ENCODE results near the gene CHRM5. TPM values are rescaled to one million over a fixed set of nuclear protein-coding genes. Genes with fewer than 3 reads are reported as not detected.

CHRM5 gene
- polyA plus RNA-seq, 3 donors: 0.09 to 0.20 (median 0.10) TPM

DNA sequence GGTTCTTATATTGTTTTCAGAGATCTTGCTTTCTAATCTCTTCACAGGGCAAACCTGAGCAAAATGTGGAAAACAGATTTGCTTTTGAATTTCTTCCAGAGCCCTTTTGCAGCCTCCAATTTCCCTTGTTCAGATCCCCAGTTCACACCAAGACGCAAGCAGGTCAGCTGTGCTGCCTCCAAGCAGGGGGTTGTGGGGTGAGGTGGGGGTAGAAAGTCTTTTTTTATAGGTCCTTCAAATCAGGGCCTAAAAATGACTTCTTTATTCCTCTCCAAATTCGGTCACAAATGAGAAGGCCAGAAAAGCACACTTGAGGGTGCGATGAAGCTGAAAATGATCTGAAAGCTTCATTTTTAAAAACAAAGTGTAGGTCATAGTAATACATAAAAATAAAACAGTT lies 97.0 kb downstream of the CHRM5 start:
- no peak for DNase-seq (ENCODE audit: extremely low read depth in 1 of 11, low read depth in 9 of 11, low spot score in 4 of 11)

- no peak for DNase-seq (ENCODE audit: extremely low read depth in 1 of 11, low read depth in 9 of 11, low spot score in 4 of 11)
Measured at GRCh38 chr15:34065941-34066340, 97.6 kb downstream of the CHRM5 start.

DNA sequence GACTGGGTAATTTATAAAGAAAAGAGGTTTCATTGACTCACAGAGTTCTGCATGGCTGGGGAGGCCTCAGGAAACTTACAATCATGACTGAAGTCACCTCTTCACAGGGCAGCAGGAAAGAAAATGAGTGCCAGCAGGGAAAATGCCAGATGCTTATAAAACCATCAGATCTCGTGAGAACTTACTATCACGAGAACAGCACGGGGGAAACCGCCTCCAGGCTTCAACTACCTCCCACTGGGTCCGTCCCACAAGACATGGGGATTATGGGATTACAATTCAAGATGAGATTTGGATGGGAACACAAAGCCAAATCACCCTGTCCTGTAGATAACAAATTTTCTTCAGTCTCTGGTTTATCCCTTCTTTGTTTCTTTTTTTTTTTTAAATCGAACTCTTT lies 101.7 kb downstream of the CHRM5 start:
- DNase-seq (ENCODE audit: extremely low read depth in 1 of 11, low read depth in 9 of 11, low spot score in 4 of 11): no peak

DNA sequence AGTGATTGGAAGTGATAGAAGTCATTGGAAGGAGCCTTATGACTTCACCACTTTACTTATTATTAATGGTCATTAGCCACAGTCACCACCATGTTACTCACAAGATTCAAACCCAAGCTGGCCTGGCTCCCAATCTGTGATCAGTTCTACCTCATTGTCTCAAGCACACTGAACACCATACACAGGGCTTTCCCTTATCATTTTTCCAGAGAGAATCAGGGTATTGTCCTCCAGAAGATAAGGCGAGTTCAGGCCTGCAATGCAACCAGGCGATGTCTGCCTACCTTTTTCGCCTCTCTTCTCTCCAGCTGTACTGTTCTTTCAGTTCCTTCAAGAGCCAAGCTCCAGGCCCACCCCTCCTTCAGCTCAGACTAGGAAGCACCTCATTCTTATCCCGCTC lies 108.5 kb downstream of the CHRM5 start:
- no peak for DNase-seq (ENCODE audit: extremely low read depth in 1 of 11, low read depth in 9 of 11, low spot score in 4 of 11)

GRCh38 chr15:34078900-34079299 lies 110.6 kb downstream of the CHRM5 start:
- no peak for DNase-seq (ENCODE audit: extremely low read depth in 1 of 11, low read depth in 9 of 11, low spot score in 4 of 11)

DNA sequence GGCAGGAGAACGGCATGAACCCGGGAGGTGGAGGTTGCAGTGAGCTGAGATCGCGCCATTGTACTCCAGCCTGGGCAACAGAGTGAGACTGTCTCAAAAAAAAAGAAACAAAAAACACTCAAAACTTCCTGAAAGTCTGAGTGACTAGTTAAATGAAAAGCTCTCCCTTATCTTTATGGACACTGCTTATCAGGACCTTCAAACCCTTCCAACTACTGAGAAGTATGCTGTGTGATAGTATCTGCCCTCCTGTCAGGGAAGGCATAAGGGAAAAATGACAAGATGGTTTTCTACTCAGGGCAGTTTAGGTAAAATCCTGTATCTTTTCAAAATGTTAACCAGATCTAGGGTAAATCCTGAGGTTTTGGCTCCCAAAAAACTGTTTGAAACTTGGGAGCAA lies 111.6 kb downstream of the CHRM5 start:
- DNase-seq (ENCODE audit: extremely low read depth in 1 of 11, low read depth in 9 of 11, low spot score in 4 of 11): no peak

DNA sequence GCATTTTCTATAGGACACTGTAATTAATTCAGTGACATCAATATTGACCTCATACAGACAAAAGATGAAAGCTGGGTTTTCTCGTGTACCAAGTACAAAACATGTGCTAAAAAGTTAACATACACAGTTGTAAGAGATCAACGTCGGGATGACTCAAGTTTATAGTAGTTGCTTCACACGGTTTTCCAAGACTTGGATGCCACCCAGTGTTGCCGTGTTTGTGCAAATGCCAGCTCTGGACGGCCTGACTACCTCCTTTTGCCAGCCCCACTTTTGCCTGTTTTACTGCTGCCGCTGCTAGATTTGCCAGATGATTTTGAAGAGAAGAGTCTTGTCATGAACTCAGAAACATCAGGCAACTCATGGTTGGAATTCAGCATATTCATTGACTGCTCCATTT lies 115.8 kb downstream of the CHRM5 start:
- no peak for DNase-seq (ENCODE audit: extremely low read depth in 1 of 11, low read depth in 9 of 11, low spot score in 4 of 11)

DNA sequence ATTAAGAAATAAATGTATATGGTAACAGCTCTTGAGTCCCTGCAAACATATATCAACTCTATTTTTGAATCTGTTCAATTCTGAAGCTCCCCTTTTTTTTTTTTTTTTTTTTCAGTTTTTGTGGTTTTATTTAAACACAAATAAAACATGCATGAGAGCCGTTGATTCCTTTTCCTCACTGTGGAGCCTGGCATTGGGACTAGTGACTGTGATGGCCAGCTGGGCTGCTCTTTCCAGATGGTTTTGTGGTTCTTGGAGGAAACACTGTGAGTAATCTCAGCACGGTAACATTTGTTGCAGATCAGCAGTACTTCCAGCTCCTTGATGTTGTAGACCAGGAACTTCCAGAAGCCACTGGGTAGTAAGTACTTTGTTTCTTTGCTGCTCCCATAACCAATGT lies 117.4 kb downstream of the CHRM5 start:
- no peak for DNase-seq (ENCODE audit: extremely low read depth in 1 of 11, low read depth in 9 of 11, low spot score in 4 of 11)

DNA sequence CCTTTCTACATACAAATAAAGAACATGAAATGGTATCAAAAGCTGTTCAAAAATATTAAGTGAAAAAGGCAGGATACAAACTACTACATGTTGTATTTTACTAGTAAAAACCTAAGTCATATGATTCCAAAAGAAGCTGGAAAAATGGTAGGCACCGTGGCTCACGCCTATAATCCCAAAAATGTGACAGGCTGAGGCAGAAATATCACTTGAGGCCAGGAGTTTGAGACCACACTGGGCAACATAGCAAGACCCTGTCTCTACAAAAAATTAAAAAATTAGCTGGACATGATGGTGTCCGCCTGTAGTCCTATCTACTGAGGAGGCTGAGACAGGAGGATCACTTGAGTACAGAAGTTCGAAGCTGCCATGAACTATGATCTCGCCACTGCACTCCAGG lies 131.6 kb downstream of the CHRM5 start:
- no peak for DNase-seq (ENCODE audit: extremely low read depth in 1 of 11, low read depth in 9 of 11, low spot score in 4 of 11)

GRCh38 chr15:34101366-34102174 lies 133.3 kb downstream of the CHRM5 start, which contains the start of the genes EMC7 and PGBD4:
TSS of gene EMC7 (minus strand) at chr15:34101862. CDS start at chr15:34101839, 23 bp downstream.
TSS of gene PGBD4 (plus strand) at chr15:34102083. CDS start at chr15:34102532, 449 bp downstream.
- peak; percentile 95 to 99 (median 98) for DNase-seq (ENCODE audit: extremely low read depth in 1 of 11, low read depth in 9 of 11, low spot score in 4 of 11)

DNA sequence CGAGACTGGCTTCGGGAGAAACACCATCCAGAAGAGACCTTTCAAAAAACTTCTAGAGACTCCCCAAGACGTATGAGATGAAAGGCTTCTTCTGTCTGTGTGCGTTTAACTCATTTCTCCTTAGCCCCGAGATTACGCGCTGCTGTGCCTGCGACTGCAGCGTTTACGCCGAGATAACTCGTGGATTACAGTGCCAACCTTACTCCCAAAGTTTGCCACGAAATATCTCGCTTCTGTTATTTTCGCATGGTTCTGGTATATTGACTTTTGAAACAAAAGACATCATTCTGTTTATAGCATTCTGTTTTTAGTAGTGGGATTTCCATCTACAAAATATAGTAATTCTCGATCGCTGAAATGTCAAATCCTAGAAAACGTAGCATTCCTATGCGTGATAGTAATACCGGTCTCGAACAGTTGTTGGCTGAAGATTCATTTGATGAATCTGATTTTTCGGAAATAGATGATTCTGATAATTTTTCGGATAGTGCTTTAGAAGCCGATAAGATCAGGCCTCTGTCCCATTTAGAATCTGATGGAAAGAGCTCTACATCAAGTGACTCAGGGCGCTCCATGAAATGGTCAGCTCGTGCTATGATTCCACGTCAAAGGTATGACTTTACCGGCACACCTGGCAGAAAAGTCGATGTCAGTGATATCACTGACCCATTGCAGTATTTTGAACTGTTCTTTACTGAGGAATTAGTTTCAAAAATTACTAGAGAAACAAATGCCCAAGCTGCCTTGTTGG lies 134.1 kb downstream of the CHRM5 start:
- DNase-seq (ENCODE audit: extremely low read depth in 1 of 11, low read depth in 9 of 11, low spot score in 4 of 11): no peak

- no peak for DNase-seq (ENCODE audit: extremely low read depth in 1 of 11, low read depth in 9 of 11, low spot score in 4 of 11)
Measured at GRCh38 chr15:34106423-34106822, 138.1 kb downstream of the CHRM5 start.

GRCh38 chr15:34107315-34107714 lies 139.0 kb downstream of the CHRM5 start:
- DNase-seq (ENCODE audit: extremely low read depth in 1 of 11, low read depth in 9 of 11, low spot score in 4 of 11): no peak

DNA sequence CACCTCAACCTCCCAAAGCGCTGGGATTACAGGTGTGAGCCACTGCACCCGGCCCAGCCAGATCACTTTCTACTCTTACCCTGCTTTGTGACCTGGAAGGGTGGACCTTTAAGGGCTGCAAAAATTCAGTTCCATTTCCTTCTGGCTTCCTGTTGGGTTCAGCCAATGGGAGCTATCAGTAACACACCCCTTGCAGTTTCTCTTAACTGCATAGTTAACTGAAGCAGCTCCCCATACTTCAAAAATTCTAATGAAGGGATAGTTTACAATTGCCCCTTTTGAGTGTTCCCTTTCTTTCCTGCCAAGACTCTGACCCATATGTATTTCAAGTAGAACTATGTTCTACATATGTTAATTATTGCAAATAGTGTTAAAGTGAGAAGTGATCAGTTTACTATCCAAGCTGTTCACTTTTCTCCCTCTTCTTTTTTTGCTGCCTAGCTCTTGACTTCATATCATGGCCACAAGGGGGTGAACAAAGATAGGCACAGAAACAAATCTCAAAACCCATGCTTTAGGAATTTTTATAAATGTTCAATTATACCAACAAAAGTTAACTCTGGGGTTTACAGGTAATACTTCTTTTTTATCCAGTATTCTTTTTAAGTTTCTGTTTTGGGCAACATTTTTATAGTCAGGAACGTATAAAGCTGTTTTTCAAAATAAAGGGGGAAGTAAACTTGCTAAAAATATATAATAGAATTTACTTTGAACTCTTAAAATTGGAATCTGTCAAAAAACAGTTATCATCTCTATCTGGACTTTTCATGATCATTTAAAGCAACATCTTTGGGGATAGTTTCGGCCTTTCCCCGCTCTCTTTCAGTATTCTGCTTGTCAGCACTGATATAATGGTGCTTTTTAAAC lies 141.7 kb downstream of the CHRM5 start:
- peak in 1 of 11 donors; percentile 28 for DNase-seq (ENCODE audit: extremely low read depth in 1 of 11, low read depth in 9 of 11, low spot score in 4 of 11)

DNA sequence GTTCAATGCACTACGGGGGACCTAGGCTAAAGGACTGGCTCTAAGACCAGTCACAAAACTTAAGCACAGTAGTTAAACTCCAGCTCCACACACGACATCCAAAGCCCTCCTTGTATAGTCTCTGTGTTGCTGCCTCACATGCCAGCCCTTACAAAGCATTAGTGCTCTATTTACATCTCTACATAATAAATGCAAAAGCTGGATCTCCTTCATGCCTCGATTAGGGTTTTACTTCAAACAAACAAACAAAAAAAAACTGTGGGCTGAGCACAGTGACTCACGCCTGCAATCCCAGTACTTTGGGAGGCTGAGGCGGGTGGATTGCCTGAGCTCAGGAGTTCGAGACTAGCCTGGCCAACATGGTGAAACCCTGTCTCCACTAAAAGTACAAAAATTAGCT lies 143.2 kb downstream of the CHRM5 start:
- DNase-seq (ENCODE audit: extremely low read depth in 1 of 11, low read depth in 9 of 11, low spot score in 4 of 11): no peak

DNA sequence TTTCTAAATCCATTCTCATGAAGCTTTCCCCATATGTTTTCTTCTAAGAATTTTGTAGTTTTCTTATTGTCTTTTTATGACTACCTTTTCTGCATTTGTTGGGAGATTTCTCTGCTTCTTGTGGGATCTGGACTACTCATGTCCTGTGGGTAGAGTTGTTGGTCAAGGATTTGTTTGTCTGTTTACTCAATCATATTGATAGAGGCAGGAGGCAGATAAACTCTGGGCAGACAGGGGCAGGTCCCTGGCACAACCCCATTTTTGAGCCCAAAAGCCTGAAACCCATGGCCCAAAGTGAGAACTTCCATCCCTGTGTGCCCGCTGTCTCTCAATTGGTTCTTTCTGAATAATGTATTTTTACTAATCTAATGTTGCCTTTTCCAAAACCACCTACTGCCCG lies 145.9 kb downstream of the CHRM5 start:
- no peak for DNase-seq (ENCODE audit: extremely low read depth in 1 of 11, low read depth in 9 of 11, low spot score in 4 of 11)

GRCh38 chr15:34114739-34115138 lies 146.4 kb downstream of the CHRM5 start:
- DNase-seq (ENCODE audit: extremely low read depth in 1 of 11, low read depth in 9 of 11, low spot score in 4 of 11): no peak

- no peak for DNase-seq (ENCODE audit: extremely low read depth in 1 of 11, low read depth in 9 of 11, low spot score in 4 of 11)
Measured at GRCh38 chr15:34116620-34117019, 148.3 kb downstream of the CHRM5 start.
